MM.1S (cell line): ENCODE data around the gene BCL11A.

Experiments
- DNase-seq: peaks from one replicate; pipeline ENCODE4 v3.0.0-alpha.2; 2015
- H2AFZ ChIP-seq: fragments of 300-600 bp; sonication (generic); 2 replicates; pipeline ENCODE4 v1.6.0; 2016; ENCODE audit warnings: antibody characterized with exemption, low read length
- H3F3A ChIP-seq: fragments of 300-600 bp; sonication (generic); 2 replicates; pipeline ENCODE4 v1.6.1; 2016; ENCODE audit warnings: mild to moderate bottlenecking, antibody characterized with exemption, low read length, moderate library complexity, mixed read lengths; ENCODE audit not compliant: insufficient read depth
- H3K27ac ChIP-seq: fragments of 300-600 bp; sonication (generic); 2 replicates; pipeline ENCODE4 v1.5.1; 2016; ENCODE audit warnings: mild to moderate bottlenecking, low read length
- H3K27me3 ChIP-seq: fragments of 300-600 bp; sonication (generic); replicated peaks from 2 replicates; pipeline ENCODE4 v1.6.0; 2016; ENCODE audit warnings: low read length; ENCODE audit not compliant: insufficient read depth
- H3K36me3 ChIP-seq: fragments of 300-600 bp; sonication (generic); replicated peaks from 2 replicates; pipeline ENCODE4 v1.6.1; 2016; ENCODE audit warnings: mild to moderate bottlenecking, low read length, mixed read lengths; ENCODE audit not compliant: insufficient read depth
- H3K4me1 ChIP-seq: fragments of 300-600 bp; sonication (generic); 2 replicates; pipeline ENCODE4 v1.6.1; 2016; ENCODE audit warnings: low read length, mixed read lengths
- H3K4me2 ChIP-seq: fragments of 300-600 bp; sonication (generic); 2 replicates; pipeline ENCODE4 v1.6.0; 2016; ENCODE audit warnings: low read depth, low read length
- H3K4me3 ChIP-seq: fragments of 300-600 bp; sonication (generic); 2 replicates; pipeline ENCODE4 v1.5.1; 2016; ENCODE audit warnings: low read length, mixed read lengths
- H3K79me2 ChIP-seq: fragments of 300-600 bp; sonication (generic); 2 replicates; pipeline ENCODE4 v1.6.1; 2016; ENCODE audit warnings: mixed run types, low read length, mixed read lengths
- H3K9ac ChIP-seq: fragments of 300-600 bp; sonication (generic); 2 replicates; pipeline ENCODE4 v1.6.1; 2016; ENCODE audit warnings: low read length, mixed read lengths
- H3K9me2 ChIP-seq: fragments of 300-600 bp; sonication (generic); replicated peaks from 2 replicates; pipeline ENCODE4 v1.6.1; 2016; ENCODE audit warnings: mild to moderate bottlenecking, low read length, mixed read lengths; ENCODE audit not compliant: insufficient read depth
- H3K9me3 ChIP-seq: fragments of 300-600 bp; sonication (generic); replicated peaks from 2 replicates; pipeline ENCODE4 v1.6.1; 2016; ENCODE audit warnings: mild to moderate bottlenecking, low read length, mixed read lengths; ENCODE audit not compliant: insufficient read depth
- H4K20me1 ChIP-seq: fragments of 300-600 bp; sonication (generic); 2 replicates; pipeline ENCODE4 v1.6.1; 2016; ENCODE audit warnings: mild to moderate bottlenecking, low read length, moderate library complexity, mixed read lengths; ENCODE audit not compliant: insufficient read depth
- EZH2 ChIP-seq: fragments of 300-600 bp; sonication (generic); optimal IDR thresholded peaks from 2 replicates; pipeline ENCODE3; 2017; ENCODE audit warnings: low read depth, mild to moderate bottlenecking, antibody characterized with exemption, low read length, mixed read lengths
- EZH2phosphoT487 ChIP-seq: fragments of 300-600 bp; sonication (generic); IDR thresholded peaks from 2 replicates; pipeline ENCODE4 v1.6.1; 2018; ENCODE audit warnings: antibody characterized with exemption, low read length
- TF ChIP-seq, protein P1 (sequence below): fragments of 300-600 bp; sonication (generic); IDR thresholded peaks from 2 replicates; pipeline ENCODE4 v1.5.1; 2016; ENCODE audit warnings: antibody characterized with exemption, low read length, mixed read lengths

Gene BCL11A

DNA sequence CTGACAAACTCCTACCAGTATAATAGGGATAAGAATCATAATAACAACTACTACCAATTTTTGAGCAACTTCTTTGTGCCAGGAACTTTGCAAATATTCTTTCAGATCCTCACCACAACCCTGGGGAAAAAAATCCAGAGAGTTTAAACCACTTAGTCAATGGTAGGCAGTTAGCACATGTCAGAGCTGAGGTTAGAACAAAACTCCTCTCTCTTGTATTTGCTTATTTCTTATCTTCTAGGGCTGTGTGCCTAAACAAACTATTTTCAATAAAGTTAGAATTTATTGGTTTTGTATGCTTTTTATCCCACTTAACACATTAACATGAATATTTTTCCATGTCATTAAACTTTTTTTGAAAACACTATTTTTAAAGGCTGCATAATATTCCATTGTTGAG is 127.1 kb downstream of the BCL11A start:
- no peak overlapping the region for H3K4me2 ChIP-seq

DNA sequence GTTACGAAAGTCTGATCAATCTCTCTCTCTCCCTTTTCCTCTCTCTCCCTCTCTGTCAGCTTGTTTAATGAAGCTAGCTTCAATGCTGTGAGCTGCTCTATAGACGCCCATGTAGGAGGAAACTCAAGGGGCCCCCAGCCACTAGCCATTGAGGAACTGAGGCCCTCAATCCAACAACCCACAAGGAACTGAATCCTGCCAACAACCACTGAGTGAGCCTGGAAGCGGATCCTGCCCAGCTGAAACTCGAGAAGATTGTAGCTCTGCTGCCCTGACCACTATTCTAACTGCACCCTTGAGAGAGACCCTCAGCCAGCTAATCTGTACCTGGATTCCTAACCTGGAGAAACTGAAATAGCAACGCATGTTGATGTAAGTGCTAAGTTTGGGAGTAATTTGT is 129.2 kb downstream of the BCL11A start:
- no peak overlapping the region for H2AFZ ChIP-seq
- H3K9me2 ChIP-seq, result no peaks in the 10 kb centered on the region
- no peaks in the 10 kb centered on the region for H3K9me3 ChIP-seq
- no peaks in the 10 kb centered on the region for H3K79me2 ChIP-seq
- no peaks in the 10 kb centered on the region for H4K20me1 ChIP-seq
- DNase-seq, result no peak
- H3K27ac ChIP-seq, result no peak overlapping the region
- no peaks in the 10 kb centered on the region for H3K4me1 ChIP-seq
- H3K27me3 ChIP-seq, result no peaks in the 10 kb centered on the region
- TF ChIP-seq EZH2phosphoT487, result no peak
- no peak for TF ChIP-seq EZH2
- TF ChIP-seq, protein P1, sequence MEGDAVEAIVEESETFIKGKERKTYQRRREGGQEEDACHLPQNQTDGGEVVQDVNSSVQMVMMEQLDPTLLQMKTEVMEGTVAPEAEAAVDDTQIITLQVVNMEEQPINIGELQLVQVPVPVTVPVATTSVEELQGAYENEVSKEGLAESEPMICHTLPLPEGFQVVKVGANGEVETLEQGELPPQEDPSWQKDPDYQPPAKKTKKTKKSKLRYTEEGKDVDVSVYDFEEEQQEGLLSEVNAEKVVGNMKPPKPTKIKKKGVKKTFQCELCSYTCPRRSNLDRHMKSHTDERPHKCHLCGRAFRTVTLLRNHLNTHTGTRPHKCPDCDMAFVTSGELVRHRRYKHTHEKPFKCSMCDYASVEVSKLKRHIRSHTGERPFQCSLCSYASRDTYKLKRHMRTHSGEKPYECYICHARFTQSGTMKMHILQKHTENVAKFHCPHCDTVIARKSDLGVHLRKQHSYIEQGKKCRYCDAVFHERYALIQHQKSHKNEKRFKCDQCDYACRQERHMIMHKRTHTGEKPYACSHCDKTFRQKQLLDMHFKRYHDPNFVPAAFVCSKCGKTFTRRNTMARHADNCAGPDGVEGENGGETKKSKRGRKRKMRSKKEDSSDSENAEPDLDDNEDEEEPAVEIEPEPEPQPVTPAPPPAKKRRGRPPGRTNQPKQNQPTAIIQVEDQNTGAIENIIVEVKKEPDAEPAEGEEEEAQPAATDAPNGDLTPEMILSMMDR, result no peak
- no peak overlapping the region for H3K4me3 ChIP-seq
- no peak overlapping the region for H3K4me2 ChIP-seq
- H3K36me3 ChIP-seq, result no peaks in the 10 kb centered on the region
- no peak overlapping the region for H3K9ac ChIP-seq
- H3F3A ChIP-seq, result no peaks in the 10 kb centered on the region

More for the DNA sequence above, 127.1 kb downstream of the BCL11A start:
- Histone ChIP-seq H3K4me3 (no peak overlapping the region), H3K27ac (no peak overlapping the region), H3K79me2 (no peaks in the 10 kb centered on the region), H3K36me3 (no peaks in the 10 kb centered on the region), H3K9ac (no peak overlapping the region), H2AFZ (no peak overlapping the region), H3F3A (no peaks in the 10 kb centered on the region), H3K9me2 (no peaks in the 10 kb centered on the region), H4K20me1 (no peaks in the 10 kb centered on the region), H3K4me1 (no peaks in the 10 kb centered on the region), H3K9me3 (no peaks in the 10 kb centered on the region), H3K27me3 (no peaks in the 10 kb centered on the region)
- TF ChIP-seq EZH2phosphoT487 (no peak), EZH2 (no peak)
- TF ChIP-seq, protein P1, result no peak
- DNase-seq, result no peak

DNA sequence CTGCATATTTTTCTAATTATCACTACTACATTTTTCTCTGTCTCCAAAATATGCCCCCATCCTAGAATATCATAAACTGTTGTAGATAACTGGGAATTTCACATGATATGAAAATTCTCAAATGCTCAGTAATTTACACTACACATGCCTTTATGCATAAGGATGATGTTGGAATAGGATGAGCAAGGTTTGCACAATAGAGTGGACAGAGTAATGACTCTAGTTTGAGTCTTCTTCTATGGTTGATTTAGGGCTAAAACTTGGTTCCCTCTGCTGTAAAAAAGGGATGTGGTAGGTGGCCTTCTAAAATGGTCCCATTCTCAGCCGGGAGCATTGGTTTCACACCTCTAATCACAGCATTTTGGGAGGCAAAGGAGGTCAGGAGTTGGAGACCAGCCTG is 129.9 kb downstream of the BCL11A start:
- no peak overlapping the region for H2AFZ ChIP-seq

More for the DNA sequence above, 129.9 kb downstream of the BCL11A start:
- Histone ChIP-seq H3F3A (no peaks in the 10 kb centered on the region), H3K4me2 (no peak overlapping the region), H3K9me2 (no peaks in the 10 kb centered on the region), H4K20me1 (no peaks in the 10 kb centered on the region), H3K4me3 (no peak overlapping the region), H3K4me1 (no peaks in the 10 kb centered on the region), H3K9ac (no peak overlapping the region), H3K36me3 (no peaks in the 10 kb centered on the region), H3K27ac (no peak overlapping the region), H3K9me3 (no peaks in the 10 kb centered on the region), H3K79me2 (no peaks in the 10 kb centered on the region), H3K27me3 (no peaks in the 10 kb centered on the region)
- DNase-seq, result no peak
- no peak for TF ChIP-seq EZH2phosphoT487
- TF ChIP-seq, protein P1, result no peak
- no peak for TF ChIP-seq EZH2
